Activated naive CD8-positive, alpha-beta T cell (primary cell): Measurements from ENCODE around the gene TGIF2.

ENCODE experiments used
- H3K27ac Mint-ChIP-seq: one replicate; pipeline ENCODE4 v1.8.0; 2021; ENCODE audit warnings: mixed read lengths
- H3K27me3 Mint-ChIP-seq: one replicate; pipeline ENCODE4 v1.8.0; 2021; ENCODE audit warnings: mixed read lengths
- H3K36me3 Mint-ChIP-seq: one replicate; pipeline ENCODE4 v1.8.0; 2021; ENCODE audit warnings: mixed read lengths
- H3K4me1 Mint-ChIP-seq: one replicate; pipeline ENCODE4 v1.8.0; 2021; ENCODE audit warnings: low read depth, mixed read lengths
- H3K4me3 Mint-ChIP-seq: one replicate; pipeline ENCODE4 v1.8.0; 2021; ENCODE audit warnings: mild to moderate bottlenecking, mixed read lengths
- H3K9me3 Mint-ChIP-seq: one replicate; pipeline ENCODE4 v1.8.0; 2021; ENCODE audit warnings: low read depth, mixed read lengths

Gene TGIF2

DNA sequence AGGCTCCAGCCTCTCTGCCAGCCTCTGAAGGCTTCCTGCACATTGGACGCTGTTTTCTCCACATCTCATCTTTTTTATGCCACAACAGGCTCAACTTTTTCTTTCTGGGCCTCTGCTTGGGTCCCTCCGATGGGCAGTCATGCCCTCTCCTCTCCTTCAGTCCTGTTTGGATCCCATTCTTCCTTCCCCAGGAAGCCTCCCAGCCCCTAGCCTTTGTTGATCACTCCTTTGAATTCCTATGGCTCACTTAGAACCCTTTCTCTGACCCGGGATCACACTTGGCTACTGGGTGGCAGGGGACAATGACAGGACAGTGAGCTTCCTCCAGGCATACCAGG is 68.1 kb downstream of the TGIF2 start:
- Mint-ChIP-seq H3K9me3 (no peaks in the 10 kb centered on the region), H3K36me3 (peaks cover 3% of the 10 kb centered on the region), H3K4me3 (peak overlapping the region; percentile 30), H3K4me1 (peaks cover 44% of the 10 kb centered on the region), H3K27ac (peak overlapping the region; percentile 81), H3K27me3 (no peaks in the 10 kb centered on the region)

DNA sequence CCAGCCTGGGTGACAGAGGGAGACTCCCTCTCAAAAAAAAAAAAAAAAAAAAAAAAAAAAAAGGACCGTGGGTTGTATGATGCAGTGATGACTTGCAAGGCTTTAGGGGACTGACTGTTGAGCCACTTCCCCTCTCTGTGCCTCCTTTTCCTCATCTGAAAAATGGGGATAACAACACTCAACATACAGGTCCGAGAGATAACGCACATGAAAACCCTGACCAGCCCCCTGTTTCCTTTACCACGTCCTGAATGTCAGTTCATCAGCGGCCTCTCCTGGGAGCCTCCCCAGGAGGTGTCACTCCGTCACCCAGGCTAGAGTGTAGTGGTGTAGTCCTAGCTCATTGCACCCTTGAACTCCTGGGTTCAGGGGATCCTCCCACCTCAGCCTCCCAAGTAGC is 68.7 kb downstream of the TGIF2 start:
- H3K4me3 Mint-ChIP-seq, result peak overlapping the region; percentile 95
- peak overlapping the region; percentile 100 for H3K27ac Mint-ChIP-seq
- no peaks in the 10 kb centered on the region for H3K27me3 Mint-ChIP-seq
- H3K36me3 Mint-ChIP-seq, result peaks cover 3% of the 10 kb centered on the region
- no peaks in the 10 kb centered on the region for H3K9me3 Mint-ChIP-seq
- peaks cover 50% of the 10 kb centered on the region for H3K4me1 Mint-ChIP-seq
